ENCODE results near the gene CALD1.

DNA sequence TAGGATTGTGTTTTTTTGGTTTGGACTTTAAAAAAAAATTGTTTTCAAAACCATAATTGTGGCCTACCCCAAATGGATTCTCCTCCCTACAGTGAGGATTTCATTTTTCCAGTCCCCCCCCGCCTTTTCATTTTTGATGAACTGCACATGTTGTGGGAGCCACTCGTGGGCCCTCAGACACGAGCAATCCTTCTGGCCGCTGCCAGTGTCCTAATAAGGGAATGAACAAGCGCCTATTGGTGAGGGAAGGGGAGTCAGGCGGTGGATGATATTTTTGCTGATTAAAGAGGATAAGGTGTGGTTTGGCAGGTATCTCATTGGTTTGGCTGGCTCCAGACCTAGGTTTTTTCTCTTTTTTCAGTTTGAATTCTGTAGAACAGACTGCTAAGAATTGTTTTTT lies 128.2 kb downstream of the CALD1 start:
- TF ChIP-seq, protein P1, sequence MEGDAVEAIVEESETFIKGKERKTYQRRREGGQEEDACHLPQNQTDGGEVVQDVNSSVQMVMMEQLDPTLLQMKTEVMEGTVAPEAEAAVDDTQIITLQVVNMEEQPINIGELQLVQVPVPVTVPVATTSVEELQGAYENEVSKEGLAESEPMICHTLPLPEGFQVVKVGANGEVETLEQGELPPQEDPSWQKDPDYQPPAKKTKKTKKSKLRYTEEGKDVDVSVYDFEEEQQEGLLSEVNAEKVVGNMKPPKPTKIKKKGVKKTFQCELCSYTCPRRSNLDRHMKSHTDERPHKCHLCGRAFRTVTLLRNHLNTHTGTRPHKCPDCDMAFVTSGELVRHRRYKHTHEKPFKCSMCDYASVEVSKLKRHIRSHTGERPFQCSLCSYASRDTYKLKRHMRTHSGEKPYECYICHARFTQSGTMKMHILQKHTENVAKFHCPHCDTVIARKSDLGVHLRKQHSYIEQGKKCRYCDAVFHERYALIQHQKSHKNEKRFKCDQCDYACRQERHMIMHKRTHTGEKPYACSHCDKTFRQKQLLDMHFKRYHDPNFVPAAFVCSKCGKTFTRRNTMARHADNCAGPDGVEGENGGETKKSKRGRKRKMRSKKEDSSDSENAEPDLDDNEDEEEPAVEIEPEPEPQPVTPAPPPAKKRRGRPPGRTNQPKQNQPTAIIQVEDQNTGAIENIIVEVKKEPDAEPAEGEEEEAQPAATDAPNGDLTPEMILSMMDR (IDR thresholded peaks at IDR 0.05) = no peak
- TF ChIP-seq EZH2phosphoT487 (IDR thresholded peaks at IDR 0.05) = no peak
- TF ChIP-seq EZH2 (IDR thresholded peaks at IDR 0.05) = no peak

All from neural progenitor cell (in vitro differentiated cells).